ENCODE results near the gene NUCB2.

Gene NUCB2

DNA sequence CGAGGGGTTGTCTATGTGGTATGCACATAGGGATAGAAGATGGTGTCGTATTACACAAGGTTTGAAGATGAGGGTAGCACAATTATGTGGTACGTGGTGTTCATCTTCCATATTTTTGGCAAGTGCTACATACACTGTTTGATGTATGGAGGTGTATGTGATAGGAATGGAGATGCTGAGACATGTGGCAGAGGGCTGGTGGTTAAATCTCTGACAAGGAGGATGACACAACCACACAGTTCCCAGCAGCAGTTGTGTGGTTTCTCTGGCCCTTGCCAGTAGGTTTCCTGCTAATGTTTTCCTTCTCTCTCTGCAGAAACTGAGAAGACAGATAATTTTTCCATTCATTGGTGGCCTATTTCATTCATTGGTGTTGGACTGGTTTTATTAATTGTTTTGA lies 92.0 kb downstream of the NUCB2 start:
- H3K9me3 ChIP-seq (ENCODE audit: control insufficient read depth, insufficient read depth, low read depth, low read length), result peaks cover 58% of the 10 kb centered on the region
- no peaks in the 10 kb centered on the region for H3K36me3 ChIP-seq (ENCODE audit: control insufficient read depth, insufficient read depth, low read length)
- H3K4me3 ChIP-seq (ENCODE audit: low read depth, low read length), result no peak overlapping the region
- H3K4me1 ChIP-seq (ENCODE audit: control insufficient read depth, insufficient read depth, low read length), result no peaks in the 10 kb centered on the region
- H3K27ac ChIP-seq (ENCODE audit: low read depth, low read length), result no peak overlapping the region
- H3K9ac ChIP-seq (ENCODE audit: low read length), result no peak overlapping the region
- H3K27me3 ChIP-seq (ENCODE audit: control insufficient read depth, insufficient read depth, low read length), result no peaks in the 10 kb centered on the region

DNA sequence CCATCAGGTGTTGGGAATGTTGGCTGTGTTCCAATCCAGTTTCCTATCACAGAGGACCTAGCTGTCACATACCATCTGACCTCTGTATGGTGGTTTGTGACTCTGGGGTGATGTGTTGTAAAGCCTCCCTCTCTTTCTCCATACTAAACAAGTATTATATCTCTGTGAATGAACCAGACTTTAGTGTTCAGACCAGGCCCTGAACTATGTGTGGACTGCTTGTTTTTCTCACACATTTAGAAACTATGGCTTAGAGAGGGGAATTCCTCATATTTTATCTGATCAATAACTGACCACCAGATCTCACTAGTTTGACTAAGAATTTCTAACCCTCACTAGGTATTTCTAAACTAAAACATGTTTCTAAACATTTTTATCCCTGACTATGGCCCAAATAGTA lies 92.6 kb downstream of the NUCB2 start:
- Histone ChIP-seq H3K36me3 (ENCODE audit: control insufficient read depth, insufficient read depth, low read length) (no peaks in the 10 kb centered on the region), H3K9me3 (ENCODE audit: control insufficient read depth, insufficient read depth, low read depth, low read length) (peaks cover 64% of the 10 kb centered on the region)

DNA sequence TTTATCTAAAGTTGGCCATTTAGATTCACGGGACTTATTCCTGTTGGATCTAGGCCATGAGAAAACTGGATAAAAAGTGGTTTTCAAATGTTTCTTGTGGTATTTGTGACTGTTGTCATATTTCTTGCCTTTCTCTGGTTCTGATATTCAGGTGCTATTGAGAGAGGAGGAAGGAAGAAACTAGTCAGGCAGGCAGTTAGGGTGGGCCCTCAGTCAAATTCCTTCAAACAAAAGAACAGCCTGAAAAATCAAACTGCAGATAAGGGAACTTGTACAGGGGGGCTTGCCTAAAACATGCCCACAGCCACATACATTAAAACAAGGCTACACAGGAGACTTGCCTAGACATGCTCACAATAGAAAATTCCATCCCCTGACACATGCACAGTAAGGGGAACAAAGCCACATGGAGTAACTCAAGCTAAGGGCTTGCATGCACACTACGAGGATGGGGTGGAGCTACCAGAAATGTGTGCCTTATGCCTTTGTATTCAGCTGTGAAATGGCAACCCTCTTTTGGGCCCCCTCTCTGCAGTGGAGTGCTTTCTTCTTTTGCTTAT lies 93.2 kb downstream of the NUCB2 start:
- H3K4me1 ChIP-seq (ENCODE audit: control insufficient read depth, insufficient read depth, low read length), result no peaks in the 10 kb centered on the region
- H3K9me3 ChIP-seq (ENCODE audit: control insufficient read depth, insufficient read depth, low read depth, low read length), result peaks cover 71% of the 10 kb centered on the region
- no peak overlapping the region for H3K9ac ChIP-seq (ENCODE audit: low read length)
- no peaks in the 10 kb centered on the region for H3K27me3 ChIP-seq (ENCODE audit: control insufficient read depth, insufficient read depth, low read length)
- H3K4me3 ChIP-seq (ENCODE audit: low read depth, low read length), result no peak overlapping the region
- H3K36me3 ChIP-seq (ENCODE audit: control insufficient read depth, insufficient read depth, low read length), result no peaks in the 10 kb centered on the region
- H3K27ac ChIP-seq (ENCODE audit: low read depth, low read length), result no peak overlapping the region

More for the DNA sequence above, 92.6 kb downstream of the NUCB2 start:
- H3K27me3 ChIP-seq (ENCODE audit: control insufficient read depth, insufficient read depth, low read length), result no peaks in the 10 kb centered on the region
- H3K4me1 ChIP-seq (ENCODE audit: control insufficient read depth, insufficient read depth, low read length), result no peaks in the 10 kb centered on the region
- H3K9ac ChIP-seq (ENCODE audit: low read length), result no peak overlapping the region
- H3K4me3 ChIP-seq (ENCODE audit: low read depth, low read length), result no peak overlapping the region
- no peak overlapping the region for H3K27ac ChIP-seq (ENCODE audit: low read depth, low read length)

DNA sequence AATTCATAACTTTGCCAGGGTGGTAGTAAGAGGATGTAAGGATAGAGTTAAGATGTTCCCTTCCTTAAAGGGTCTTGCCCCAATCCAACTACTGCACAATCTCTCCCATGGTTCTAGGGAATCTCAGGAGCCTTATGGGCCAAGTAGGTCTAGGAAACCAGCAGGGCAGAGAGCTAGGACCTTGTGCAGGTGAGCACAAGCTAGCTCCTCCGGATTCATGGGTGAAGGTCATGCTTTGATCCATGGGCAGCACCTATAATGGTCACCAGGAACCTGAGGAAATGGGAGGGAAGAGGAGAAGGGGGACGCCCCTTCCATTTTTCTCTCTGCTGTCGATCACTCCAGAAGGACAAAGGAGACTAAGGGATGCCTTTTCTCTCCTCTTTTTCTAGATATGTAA lies 95.1 kb downstream of the NUCB2 start:
- Histone ChIP-seq H3K36me3 (ENCODE audit: control insufficient read depth, insufficient read depth, low read length) (no peaks in the 10 kb centered on the region), H3K9ac (ENCODE audit: low read length) (no peak overlapping the region), H3K9me3 (ENCODE audit: control insufficient read depth, insufficient read depth, low read depth, low read length) (peaks cover 74% of the 10 kb centered on the region), H3K4me1 (ENCODE audit: control insufficient read depth, insufficient read depth, low read length) (no peaks in the 10 kb centered on the region), H3K27me3 (ENCODE audit: control insufficient read depth, insufficient read depth, low read length) (no peaks in the 10 kb centered on the region), H3K27ac (ENCODE audit: low read depth, low read length) (no peak overlapping the region), H3K4me3 (ENCODE audit: low read depth, low read length) (no peak overlapping the region)

DNA sequence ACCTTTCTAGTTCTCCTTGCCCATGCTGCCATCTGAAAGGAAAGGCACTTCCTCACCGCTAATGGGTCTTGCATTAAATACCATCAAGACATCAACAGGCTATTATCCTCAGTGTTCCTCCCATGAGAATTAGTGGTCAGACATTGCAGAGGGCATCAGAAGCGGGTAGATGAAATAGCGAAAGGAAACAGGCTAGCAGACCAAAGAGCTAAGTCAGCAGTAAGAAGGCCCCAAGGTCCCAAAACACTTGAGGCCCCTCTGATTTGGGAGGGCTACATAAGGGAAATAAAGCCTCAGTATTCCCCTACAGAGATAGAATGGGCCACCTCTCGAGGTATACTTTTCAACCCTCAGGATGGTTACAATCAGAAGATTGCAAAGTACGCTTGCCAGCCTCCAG lies 99.0 kb downstream of the NUCB2 start:
- Histone ChIP-seq H3K9ac (ENCODE audit: low read length) (no peak overlapping the region), H3K27me3 (ENCODE audit: control insufficient read depth, insufficient read depth, low read length) (no peaks in the 10 kb centered on the region), H3K36me3 (ENCODE audit: control insufficient read depth, insufficient read depth, low read length) (no peaks in the 10 kb centered on the region), H3K27ac (ENCODE audit: low read depth, low read length) (no peak overlapping the region), H3K4me3 (ENCODE audit: low read depth, low read length) (no peak overlapping the region), H3K9me3 (ENCODE audit: control insufficient read depth, insufficient read depth, low read depth, low read length) (peaks cover 66% of the 10 kb centered on the region), H3K4me1 (ENCODE audit: control insufficient read depth, insufficient read depth, low read length) (no peaks in the 10 kb centered on the region)

DNA sequence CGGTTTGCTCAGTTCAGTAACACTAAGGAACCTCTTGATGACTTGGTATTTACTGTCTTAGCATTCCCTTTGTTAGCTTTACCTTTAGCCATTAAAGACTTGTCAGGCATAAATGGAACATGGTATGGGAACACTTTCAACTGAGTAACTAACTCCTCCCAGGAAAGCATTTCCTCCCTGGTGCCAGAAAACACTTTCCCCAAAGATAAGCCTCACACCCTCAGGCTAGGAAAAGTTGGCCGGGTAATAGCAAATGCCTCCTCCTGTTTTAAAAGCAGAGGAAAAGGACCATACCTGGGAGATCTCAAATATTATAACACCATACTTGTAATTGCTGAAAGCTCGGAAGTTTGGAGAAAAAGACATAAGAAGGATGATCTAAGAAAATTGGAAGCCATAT lies 100.0 kb downstream of the NUCB2 start:
- Histone ChIP-seq H3K4me1 (ENCODE audit: control insufficient read depth, insufficient read depth, low read length) (no peaks in the 10 kb centered on the region), H3K36me3 (ENCODE audit: control insufficient read depth, insufficient read depth, low read length) (no peaks in the 10 kb centered on the region), H3K9me3 (ENCODE audit: control insufficient read depth, insufficient read depth, low read depth, low read length) (peaks cover 56% of the 10 kb centered on the region), H3K4me3 (ENCODE audit: low read depth, low read length) (no peak overlapping the region), H3K27ac (ENCODE audit: low read depth, low read length) (no peak overlapping the region), H3K9ac (ENCODE audit: low read length) (no peak overlapping the region), H3K27me3 (ENCODE audit: control insufficient read depth, insufficient read depth, low read length) (no peaks in the 10 kb centered on the region)

DNA sequence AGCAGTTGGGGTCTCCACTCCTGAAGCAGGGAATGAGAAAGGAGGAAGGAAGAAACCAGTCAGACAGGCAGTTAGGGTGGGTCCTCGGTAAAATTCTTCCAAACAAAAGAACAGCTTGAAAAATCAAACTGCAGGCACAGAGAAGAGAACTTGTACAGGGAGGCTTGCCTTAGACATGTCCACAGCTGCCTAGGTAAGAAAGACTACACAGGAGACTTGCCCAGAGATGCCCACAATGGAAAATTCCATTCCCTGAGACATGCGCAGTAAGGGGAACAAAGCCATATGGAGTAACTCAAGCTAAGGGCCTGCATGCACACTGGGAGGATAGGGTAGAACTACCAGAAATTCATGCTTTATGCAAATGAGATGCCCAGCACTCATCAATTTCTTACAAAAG lies 102.1 kb downstream of the NUCB2 start:
- Histone ChIP-seq H3K27me3 (ENCODE audit: control insufficient read depth, insufficient read depth, low read length) (no peaks in the 10 kb centered on the region), H3K27ac (ENCODE audit: low read depth, low read length) (no peak overlapping the region), H3K9ac (ENCODE audit: low read length) (no peak overlapping the region), H3K36me3 (ENCODE audit: control insufficient read depth, insufficient read depth, low read length) (no peaks in the 10 kb centered on the region), H3K9me3 (ENCODE audit: control insufficient read depth, insufficient read depth, low read depth, low read length) (peaks cover 35% of the 10 kb centered on the region), H3K4me3 (ENCODE audit: low read depth, low read length) (no peak overlapping the region), H3K4me1 (ENCODE audit: control insufficient read depth, insufficient read depth, low read length) (no peaks in the 10 kb centered on the region)

DNA sequence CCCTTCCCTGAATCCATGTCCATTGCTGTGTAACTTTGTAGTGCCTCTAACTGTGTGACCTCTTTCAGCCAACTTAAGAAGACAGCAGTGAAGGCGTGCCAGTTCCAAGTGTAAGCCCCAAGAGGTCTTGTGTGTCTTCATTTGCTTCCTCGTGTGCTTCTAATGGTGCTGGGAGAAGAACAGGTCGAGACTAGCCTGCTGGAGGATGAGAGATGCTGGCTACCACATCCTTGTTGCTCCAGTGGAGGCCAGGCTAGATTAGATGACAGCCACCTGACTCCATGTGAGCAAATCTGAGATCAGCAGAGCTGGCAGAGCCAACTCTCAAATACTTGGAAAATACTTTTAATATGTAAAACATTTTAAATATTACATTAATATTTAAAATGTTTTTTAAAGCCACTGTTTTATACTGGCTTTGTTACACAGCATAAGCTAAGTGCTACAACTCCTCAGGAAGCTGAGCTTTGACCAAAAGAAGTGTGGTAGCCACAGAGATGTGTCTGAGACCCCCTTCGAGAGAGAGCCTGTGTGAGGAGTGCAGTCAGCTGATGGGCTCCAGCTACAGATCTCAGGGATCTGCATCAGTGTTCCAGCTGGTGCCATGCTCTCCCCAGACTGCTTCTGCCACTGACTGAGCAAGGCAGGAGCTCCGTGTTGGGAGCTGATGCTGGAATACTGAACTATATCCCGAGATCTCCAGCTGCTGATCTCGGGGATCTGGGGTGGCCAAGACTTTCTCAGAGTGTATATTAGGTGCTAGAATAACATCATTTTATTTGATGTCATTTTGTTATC lies 103.0 kb downstream of the NUCB2 start:
- Histone ChIP-seq H3K4me1 (ENCODE audit: control insufficient read depth, insufficient read depth, low read length) (no peaks in the 10 kb centered on the region), H3K27ac (ENCODE audit: low read depth, low read length) (no peak overlapping the region), H3K9me3 (ENCODE audit: control insufficient read depth, insufficient read depth, low read depth, low read length) (peaks cover 26% of the 10 kb centered on the region), H3K4me3 (ENCODE audit: low read depth, low read length) (no peak overlapping the region), H3K27me3 (ENCODE audit: control insufficient read depth, insufficient read depth, low read length) (no peaks in the 10 kb centered on the region), H3K9ac (ENCODE audit: low read length) (no peak overlapping the region), H3K36me3 (ENCODE audit: control insufficient read depth, insufficient read depth, low read length) (no peaks in the 10 kb centered on the region)

DNA sequence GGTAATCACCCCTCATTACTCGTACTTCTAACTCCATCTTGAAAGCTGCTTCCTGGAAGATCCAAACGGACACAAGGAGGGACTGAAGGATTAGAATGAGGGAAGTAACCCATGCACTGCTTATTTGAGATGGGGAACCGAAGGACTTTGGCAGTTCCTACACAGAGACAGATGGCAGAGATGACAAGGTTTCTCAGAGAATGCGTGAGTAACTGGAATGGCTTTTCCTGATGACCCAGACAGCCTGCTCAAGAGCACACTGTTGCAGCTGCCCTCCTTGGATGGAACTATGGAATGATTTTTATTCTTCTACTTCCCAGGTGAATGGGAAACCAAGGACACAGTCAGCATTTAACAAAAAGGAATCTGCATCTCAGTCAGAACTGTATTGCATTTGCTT lies 104.6 kb downstream of the NUCB2 start:
- Histone ChIP-seq H3K36me3 (ENCODE audit: control insufficient read depth, insufficient read depth, low read length) (no peaks in the 10 kb centered on the region), H3K9me3 (ENCODE audit: control insufficient read depth, insufficient read depth, low read depth, low read length) (peaks cover 20% of the 10 kb centered on the region), H3K4me3 (ENCODE audit: low read depth, low read length) (no peak overlapping the region), H3K4me1 (ENCODE audit: control insufficient read depth, insufficient read depth, low read length) (peaks cover under 1% of the 10 kb centered on the region; the same call in 1 of the 2 replicates), H3K27ac (ENCODE audit: low read depth, low read length) (no peak overlapping the region), H3K27me3 (ENCODE audit: control insufficient read depth, insufficient read depth, low read length) (no peaks in the 10 kb centered on the region), H3K9ac (ENCODE audit: low read length) (no peak overlapping the region)

Measured in HUES6 (cell line).